ENCODE measurements around the gene EYS. TPM values are rescaled to one million over a fixed set of nuclear protein-coding genes. Genes with fewer than 3 reads are reported as not detected.
"Not testable (repeated sequence)": the region's sequence is repeated elsewhere in the genome, so short reads cannot be mapped to it uniquely, and the experiment has no call there.

The EYS gene
- polyA plus RNA-seq, 3 donors, result 0.51 to 0.69 (median 0.65) TPM

GRCh38 chr6:63887804-63888203, 1819.2 kb downstream of the EYS start:
- DNase-seq (ENCODE audit: low read depth in 3 of 3, low spot score in 2 of 3), result not testable (repeated sequence)

- DNase-seq (ENCODE audit: low read depth in 3 of 3, low spot score in 2 of 3), result no peak
Measured at GRCh38 chr6:63887002-63887751, 1819.8 kb downstream of the EYS start.

DNA sequence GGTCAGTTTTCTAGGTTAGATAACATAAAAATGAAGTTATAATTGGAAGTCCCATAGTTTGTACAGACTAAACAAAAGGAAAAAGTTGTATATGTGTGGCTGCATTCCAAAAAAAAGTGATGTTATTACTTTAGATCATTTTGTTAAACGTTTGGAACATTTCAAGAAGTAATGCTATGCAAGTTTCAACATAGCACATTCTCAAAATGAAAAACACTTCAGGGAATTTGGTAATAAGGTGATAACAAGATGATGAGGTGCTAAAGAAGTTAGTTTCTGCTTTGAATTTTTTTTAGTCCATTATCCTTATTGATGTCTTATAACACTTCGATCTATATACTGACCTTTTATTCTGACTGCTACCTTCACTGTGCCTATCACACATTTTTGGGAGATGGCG, 1820.7 kb downstream of the EYS start:
- no peak for DNase-seq (ENCODE audit: low read depth in 3 of 3, low spot score in 2 of 3)

GRCh38 chr6:63883597-63883996, 1823.4 kb downstream of the EYS start:
- DNase-seq (ENCODE audit: low read depth in 3 of 3, low spot score in 2 of 3), result no peak

DNA sequence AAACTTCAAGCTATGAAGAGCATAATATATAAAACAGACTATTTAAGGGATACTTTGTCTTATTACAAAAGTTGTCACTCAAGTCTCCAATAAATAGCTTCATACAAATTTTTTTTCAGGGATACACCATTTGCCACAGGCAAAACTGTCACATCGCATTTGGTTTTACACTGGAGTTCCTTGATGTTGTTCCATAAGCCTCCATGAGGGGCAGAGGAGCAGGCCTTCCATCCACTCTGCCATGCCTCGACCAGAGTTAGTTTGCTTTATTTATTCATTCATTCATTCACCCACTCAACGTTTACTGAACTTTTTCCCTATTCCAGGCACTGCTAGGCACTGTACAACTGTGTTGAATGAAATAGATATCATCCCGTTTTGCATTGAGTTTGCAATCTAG, 1824.8 kb downstream of the EYS start:
- no peak for DNase-seq (ENCODE audit: low read depth in 3 of 3, low spot score in 2 of 3)

DNA sequence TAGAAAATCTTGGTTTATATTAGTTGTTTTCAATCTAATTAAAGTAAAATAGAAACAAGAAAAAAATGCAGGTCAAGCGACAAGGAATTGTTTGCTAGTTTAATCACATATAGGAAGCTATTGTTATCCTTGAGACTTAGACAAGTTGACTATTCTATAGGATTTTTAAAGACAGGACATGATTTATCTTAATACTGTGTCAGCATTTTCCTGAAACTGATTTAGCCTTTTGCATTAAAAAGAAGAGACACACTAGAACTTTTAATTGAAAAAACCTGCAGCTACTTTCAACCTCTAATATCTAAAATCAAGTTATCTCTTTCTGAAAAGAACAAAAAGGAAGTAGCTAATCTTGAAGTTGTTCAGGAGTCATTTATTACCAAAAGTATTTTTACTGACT, 1825.2 kb downstream of the EYS start:
- DNase-seq (ENCODE audit: low read depth in 3 of 3, low spot score in 2 of 3), result no peak

DNA sequence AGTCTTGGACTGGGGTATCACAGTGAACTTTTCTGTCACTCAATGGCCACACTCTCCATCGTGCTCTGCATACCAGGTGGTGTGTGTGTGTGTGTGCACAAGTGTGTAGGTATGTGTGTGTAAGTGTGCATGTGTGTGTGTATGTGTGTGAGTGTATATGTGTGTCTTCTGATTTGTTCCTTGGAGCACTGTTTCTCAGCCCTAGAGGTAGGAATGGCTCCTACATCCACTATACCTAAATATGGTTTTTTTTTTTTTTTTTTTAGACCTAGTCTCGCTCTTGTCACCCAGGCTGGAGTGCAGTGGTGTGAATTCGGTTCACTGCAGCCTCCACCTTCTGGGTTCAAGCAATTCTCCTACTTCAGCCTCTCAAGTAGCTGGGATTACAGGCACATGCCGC, 1834.8 kb downstream of the EYS start:
- DNase-seq (ENCODE audit: low read depth in 3 of 3, low spot score in 2 of 3), result no peak

DNA sequence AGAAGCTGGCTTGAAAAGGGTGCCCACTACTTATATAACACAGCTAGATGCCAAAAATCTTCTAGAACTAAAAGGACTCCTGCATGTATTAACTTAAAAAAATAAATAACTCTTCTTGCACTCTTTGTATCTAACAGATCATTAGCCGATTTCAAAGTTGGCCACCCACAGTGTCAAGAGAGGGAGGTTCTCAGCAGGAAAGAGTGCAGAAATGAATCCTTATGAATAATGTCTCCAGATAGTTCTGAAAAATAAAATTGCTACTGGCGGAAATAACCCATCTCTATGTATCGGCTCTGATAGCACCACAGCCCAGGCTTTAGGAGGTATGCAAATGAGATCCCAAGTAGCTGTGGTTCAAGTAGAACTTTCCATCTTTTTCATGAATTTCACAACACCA, 1838.7 kb downstream of the EYS start:
- no peak for DNase-seq (ENCODE audit: low read depth in 3 of 3, low spot score in 2 of 3)

DNA sequence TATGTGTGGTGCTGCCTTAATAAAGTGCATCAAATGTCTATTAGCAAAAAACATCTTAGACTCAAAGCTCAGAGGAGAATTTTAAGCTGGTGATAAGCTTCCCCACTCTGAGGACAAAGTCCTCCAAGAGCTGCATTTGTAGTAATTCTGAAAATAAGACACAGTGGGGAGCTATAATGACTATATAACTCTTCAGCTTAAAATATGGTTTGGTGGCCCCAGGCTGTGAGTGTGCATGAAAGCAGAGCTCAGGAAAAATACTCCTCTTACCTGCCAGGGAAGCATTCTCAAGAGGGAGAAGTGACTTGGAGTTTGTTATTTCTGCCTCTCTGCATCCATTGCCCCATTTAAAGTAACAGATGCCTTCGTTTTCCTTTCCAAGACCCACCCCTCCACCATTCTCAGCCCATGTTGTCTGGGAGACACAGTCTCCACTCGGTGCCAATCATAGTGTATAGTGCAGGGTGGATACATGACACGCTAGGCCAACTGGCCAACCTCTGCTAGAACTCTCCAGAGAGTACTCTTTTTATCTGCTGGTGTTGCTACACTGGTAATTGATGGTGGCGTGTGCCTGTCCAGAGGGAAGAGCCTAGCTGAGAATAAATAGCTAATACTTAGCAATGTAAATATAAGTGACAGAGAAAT, 1842.2 kb downstream of the EYS start:
- DNase-seq (ENCODE audit: low read depth in 3 of 3, low spot score in 2 of 3), result no peak

DNA sequence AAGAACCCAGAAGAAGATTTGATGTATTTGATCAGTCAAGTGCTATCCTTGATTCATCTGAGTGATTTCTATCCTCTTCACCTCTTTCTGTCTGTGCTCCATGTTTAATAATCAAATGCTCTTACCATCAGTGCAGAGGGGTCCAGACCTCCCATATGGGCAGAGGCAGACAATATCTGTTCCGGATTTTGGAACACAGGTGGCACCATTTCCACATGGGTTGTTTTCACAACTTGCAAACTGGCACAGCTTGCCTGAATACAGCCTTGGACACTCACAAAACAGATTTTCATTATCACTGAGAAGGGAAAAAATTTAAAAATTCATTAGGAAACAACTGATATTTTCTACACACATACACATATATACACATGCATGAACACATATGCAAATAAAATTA, 1843.0 kb downstream of the EYS start:
- DNase-seq (ENCODE audit: low read depth in 3 of 3, low spot score in 2 of 3), result no peak

GRCh38 chr6:63862486-63863198, 1844.4 kb downstream of the EYS start:
- no peak for DNase-seq (ENCODE audit: low read depth in 3 of 3, low spot score in 2 of 3)

DNA sequence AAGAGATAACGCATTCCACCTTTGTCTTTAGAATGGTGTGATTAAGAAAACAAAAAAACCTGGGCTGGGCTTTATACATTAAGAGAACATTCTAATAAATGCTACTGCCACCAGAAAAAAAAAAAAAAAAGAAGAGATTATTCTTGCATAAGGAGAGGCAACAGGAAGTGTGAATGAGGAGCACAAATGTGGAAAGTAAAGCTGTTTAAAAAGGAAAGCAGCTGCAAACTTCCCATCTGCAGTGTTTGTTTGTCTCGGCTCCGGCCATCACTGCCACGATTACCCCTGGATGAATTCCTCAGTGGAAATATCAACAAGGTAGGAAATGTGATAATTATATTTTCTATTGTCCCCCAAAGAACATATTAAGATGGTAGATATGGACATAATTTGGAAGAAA, 1847.5 kb downstream of the EYS start:
- DNase-seq (ENCODE audit: low read depth in 3 of 3, low spot score in 2 of 3), result no peak

DNA sequence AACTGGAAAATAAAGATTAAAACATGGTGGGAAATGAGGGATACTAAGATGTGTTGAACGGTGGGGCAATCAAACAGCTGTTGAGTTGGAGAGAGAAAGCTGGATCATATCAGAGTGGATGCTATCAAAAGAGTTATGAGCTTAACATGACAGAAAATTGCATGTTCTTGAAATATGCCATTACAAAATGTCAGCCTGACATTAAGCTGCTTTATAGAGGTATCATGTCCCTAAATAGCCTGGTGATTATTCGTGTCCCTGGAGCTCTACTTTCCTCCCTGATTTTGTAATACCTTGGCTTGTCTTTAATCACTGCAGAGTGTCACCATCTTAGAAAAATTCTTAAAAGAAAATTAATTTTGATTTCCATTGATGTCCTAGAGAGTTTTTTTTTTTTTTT, 1848.3 kb downstream of the EYS start:
- DNase-seq (ENCODE audit: low read depth in 3 of 3, low spot score in 2 of 3), result no peak

GRCh38 chr6:63856271-63856670, 1850.8 kb downstream of the EYS start:
- DNase-seq (ENCODE audit: low read depth in 3 of 3, low spot score in 2 of 3), result no peak

GRCh38 chr6:63844287-63844686, 1862.7 kb downstream of the EYS start:
- DNase-seq (ENCODE audit: low read depth in 3 of 3, low spot score in 2 of 3), result no peak

DNA sequence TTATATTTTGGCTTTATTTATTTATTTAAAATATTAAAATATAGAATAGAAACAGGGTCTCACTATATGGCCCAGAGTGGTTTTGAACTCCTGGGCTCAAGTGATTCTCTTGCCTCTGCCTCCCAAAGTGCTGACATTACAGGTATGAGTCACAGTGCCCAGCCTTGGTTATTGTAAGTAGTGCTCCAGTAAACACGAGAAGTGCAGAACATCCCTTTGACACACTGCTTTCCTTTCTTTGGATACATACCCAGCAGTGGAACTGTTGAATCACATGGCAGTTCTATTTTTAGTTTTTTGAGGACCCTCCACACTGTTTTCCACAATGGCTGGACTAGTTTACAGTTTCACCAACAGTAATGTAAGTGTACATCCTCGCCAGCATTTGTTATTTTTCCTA, 1867.5 kb downstream of the EYS start:
- no peak for DNase-seq (ENCODE audit: low read depth in 3 of 3, low spot score in 2 of 3)

DNA sequence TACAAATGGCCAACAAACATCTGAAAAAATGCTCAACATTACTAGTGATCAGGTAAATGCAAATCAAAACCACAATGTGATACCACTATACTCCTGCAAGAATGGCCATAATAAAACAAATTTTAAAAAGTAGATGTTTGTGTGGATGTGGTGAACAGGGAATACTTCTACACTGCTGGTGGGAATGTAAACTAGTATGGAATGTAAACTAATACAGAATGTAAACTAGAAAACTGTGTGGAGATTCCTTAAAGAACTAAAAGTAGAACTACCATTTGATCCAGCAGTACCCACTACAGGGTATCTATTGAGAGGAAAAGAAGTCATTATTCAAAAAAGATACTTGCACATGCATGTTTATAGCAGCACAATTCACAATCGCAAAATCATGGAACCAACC, 1878.3 kb downstream of the EYS start:
- DNase-seq (ENCODE audit: low read depth in 3 of 3, low spot score in 2 of 3), result not testable (repeated sequence)

- no peak for DNase-seq (ENCODE audit: low read depth in 3 of 3, low spot score in 2 of 3)
Measured at GRCh38 chr6:63824722-63825121, 1882.3 kb downstream of the EYS start.

GRCh38 chr6:63821442-63821841, 1885.6 kb downstream of the EYS start:
- no peak for DNase-seq (ENCODE audit: low read depth in 3 of 3, low spot score in 2 of 3)

- no peak for DNase-seq (ENCODE audit: low read depth in 3 of 3, low spot score in 2 of 3)
Measured at GRCh38 chr6:63819831-63820230, 1887.2 kb downstream of the EYS start.

DNA sequence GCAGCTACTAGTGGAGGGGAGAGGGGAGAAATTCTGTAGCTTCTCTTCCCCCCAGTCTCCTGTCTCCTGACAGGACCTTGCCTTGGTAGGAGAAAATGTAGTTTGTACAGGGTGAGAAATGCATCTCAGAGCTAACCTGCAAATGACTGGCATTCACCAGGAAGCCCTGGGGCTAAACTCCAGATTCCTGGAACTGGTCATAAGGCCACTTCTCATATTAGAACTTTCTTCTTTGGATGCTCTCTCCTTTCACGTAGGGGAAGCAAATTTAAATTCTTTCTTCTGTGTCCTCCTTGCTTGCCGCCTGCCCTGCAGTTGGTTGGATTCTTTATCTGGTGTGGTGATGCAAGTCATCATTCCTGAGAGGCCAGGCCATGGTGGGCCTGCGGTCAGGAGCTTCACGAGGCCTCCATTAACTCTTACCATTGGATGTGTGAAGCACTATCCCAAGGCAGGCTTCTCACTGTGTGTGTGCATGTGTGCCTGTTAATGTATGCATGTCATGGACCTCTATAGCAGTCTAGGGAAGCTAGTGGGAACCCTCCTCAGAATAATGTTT, 1889.5 kb downstream of the EYS start:
- no peak for DNase-seq (ENCODE audit: low read depth in 3 of 3, low spot score in 2 of 3)

All from right renal cortex interstitium (tissue), 3 donors.